GM12874 (cell line): ENCODE data around the gene CRHBP.

Experiments used
- CTCF ChIP-seq: IDR thresholded peaks from 2 replicates; pipeline ENCODE4 v1.5.1; 2011; ENCODE audit warnings: low read depth, mild to moderate bottlenecking, control low read depth, low read length, moderate library complexity; ENCODE audit not compliant: insufficient read depth

The CRHBP gene

DNA sequence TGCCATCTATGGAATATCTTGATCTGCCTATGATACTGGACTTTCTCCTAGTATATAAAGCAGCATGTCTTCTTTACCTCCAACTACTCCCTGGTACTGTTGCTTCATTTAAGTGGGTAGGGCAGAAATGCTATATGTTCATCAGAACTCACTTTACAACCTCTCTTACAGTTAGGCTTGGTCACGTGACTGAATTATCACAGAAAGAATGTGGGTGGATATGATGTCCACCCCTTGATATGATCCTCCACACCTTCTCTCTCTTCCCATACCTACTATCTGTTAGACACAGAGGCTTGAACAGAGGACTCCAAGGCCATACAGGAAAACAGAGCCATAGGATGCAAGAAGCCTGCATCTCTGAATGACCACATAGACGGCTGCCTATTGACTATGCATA is 19.8 kb downstream of the CRHBP start:
- TF ChIP-seq CTCF, result no peak

GRCh38 chr5:76974785-76975184 is 21.9 kb downstream of the CRHBP start:
- TF ChIP-seq CTCF, result no peak

DNA sequence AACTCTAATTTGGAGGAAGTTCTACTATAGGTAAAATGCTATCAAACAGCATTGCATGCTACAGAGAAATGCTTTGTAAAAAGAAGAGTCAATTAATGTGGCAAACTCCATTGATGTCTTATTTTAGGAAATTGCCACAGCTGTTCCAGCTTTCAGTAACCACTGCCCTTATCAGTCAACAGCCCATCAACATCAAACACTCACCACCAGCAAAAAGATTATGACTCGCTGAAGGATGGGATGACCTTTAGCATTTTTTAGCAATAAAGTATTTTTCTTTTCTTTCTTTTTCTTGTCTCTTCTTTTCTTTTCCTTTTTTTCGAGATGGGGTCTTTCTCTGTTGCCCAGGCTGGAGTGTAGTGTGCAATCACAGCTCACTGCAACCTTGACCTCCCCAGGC is 26.0 kb downstream of the CRHBP start:
- TF ChIP-seq CTCF, result no peak

DNA sequence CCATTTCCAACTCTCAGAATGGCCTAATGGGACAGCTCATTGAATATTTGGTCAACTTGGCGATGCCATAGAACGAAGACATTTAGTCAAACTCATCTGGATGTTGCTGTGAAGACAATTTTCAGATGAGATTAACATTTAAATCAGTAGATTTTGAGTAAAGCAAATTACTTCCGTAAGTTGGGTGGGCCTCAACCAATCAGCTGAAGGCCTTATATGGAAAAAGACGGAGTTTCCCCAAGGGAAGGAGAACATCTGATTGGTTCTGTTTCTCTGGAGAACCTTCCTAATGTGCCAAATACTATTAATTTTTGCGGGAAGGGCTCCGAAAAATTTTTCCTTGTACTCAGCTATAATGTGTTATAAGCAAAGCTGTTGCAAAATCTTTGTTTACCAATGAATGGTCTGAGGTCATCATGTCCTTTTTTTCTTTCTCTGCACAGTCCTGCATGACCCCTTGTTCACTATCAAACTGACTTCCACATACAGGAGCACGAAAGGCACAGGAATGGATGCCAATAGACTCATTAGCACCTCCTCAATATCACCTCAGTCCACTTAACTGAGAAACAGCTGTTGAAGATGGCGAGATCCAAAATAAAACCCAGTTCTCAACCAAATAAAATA is 27.8 kb downstream of the CRHBP start:
- TF ChIP-seq CTCF, result no peak

GRCh38 chr5:76982450-76982849 is 29.6 kb downstream of the CRHBP start:
- TF ChIP-seq CTCF, result no peak

DNA sequence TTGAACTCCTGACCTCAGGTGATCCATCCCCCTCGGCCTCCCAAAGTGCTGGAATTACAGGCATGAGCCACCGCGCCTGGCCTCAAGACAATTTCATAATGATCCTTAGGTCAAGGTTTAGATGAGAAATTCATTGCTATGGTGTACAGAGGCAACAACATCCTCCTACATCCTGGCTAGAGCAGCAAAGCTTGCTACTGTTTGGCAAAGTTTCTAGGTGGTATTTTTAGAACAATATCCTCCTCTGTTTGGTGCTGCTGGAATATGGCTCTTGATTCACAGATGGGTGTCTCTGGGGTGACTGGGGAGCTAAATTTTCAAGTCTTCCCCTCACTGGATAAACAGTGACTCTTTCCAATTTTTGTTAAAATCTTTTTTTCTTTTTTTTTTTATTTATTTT is 30.6 kb downstream of the CRHBP start:
- no peak for TF ChIP-seq CTCF

GRCh38 chr5:76986825-76987526 is 34.1 kb downstream of the CRHBP start:
- TF ChIP-seq CTCF, result no peak
